HepG2 (cell line): Measurements from ENCODE around the gene TMEM186. TPM values are rescaled to one million over a fixed set of nuclear protein-coding genes. Genes with fewer than 3 reads are reported as not detected.
A peak's percentile ranks its signal among the peaks of the same experiment; 100 is the strongest.

ENCODE experiments used
- CBX5 ChIP-seq: sonication (generic); formaldehyde crosslinking; IDR thresholded peaks from 2 replicates; pipeline ENCODE4 v1.4.0; 2020; ENCODE audit warnings: missing genetic modification reagents, borderline replicate concordance
- CREM ChIP-seq, 2 experiments: sonication (generic) in 1 of 2; formaldehyde crosslinking in 1 of 2; IDR thresholded peaks; 2 replicates each; pipeline versions ENCODE4 v1.4.0 to v1.6.1; 2016 to 2020; ENCODE audit warnings: antibody characterized with exemption in 1 of 2, mild to moderate bottlenecking in 1 of 2, missing genetic modification reagents in 1 of 2
- GABPA ChIP-seq, 2 experiments: IDR thresholded peaks; 2 replicates each; pipeline ENCODE4 v1.6.1; 2011 to 2016; ENCODE audit warnings: low read depth in 2 of 2, low read length in 1 of 2, missing biosample characterization in 1 of 2, missing genetic modification characterization in 1 of 2
- NRL ChIP-seq: sonication (generic); formaldehyde crosslinking; IDR thresholded peaks from 2 replicates; pipeline ENCODE4 v1.5.0; 2020; ENCODE audit warnings: missing genetic modification reagents, mild to moderate bottlenecking, moderate library complexity, borderline replicate concordance
- POLR2A ChIP-seq, 2 experiments: IDR thresholded peaks; 2 replicates each; pipeline ENCODE4 v1.6.1; 2011; ENCODE audit warnings: low read depth in 2 of 2, low read length in 2 of 2, mild to moderate bottlenecking in 1 of 2, moderate library complexity in 1 of 2; ENCODE audit not compliant: insufficient read depth in 1 of 2
- RBM22 ChIP-seq: fragments of 200-400 bp; formaldehyde crosslinking; optimal IDR thresholded peaks from 2 replicates; pipeline ENCODE3; 2017; ENCODE audit warnings: mild to moderate bottlenecking, low read length, moderate library complexity
- SOX13 ChIP-seq, 3 experiments: fragments of 450-650 bp in 1 of 3; sonication (generic) in 1 of 3; formaldehyde crosslinking in 1 of 3; IDR thresholded peaks in 2 of 3; conservative IDR thresholded peaks in 1 of 3; 2 replicates each; pipeline versions ENCODE4 v1.5.0 to v1.6.1; 2016 to 2020; ENCODE audit warnings: antibody characterized with exemption in 1 of 3, mild to moderate bottlenecking in 1 of 3, missing compliant biosample characterization in 1 of 3, missing genetic modification reagents in 1 of 3, moderate library complexity in 1 of 3
- ZNF224 ChIP-seq: sonication (generic); formaldehyde crosslinking; IDR thresholded peaks from 2 replicates; pipeline ENCODE4 v1.5.0; 2020; ENCODE audit warnings: mild to moderate bottlenecking, missing genetic modification reagents
- ZNF230 ChIP-seq: sonication (generic); formaldehyde crosslinking; IDR thresholded peaks from 2 replicates; pipeline ENCODE4 v1.4.0; 2020; ENCODE audit warnings: mild to moderate bottlenecking, missing genetic modification reagents
- ZNF260 ChIP-seq: sonication (generic); formaldehyde crosslinking; IDR thresholded peaks from 2 replicates; pipeline ENCODE4 v1.4.0; 2020; ENCODE audit warnings: missing genetic modification reagents, low read depth, mild to moderate bottlenecking, borderline replicate concordance
- ZNF646 ChIP-seq: sonication (generic); formaldehyde crosslinking; IDR thresholded peaks from 2 replicates; pipeline ENCODE4 v1.9.0; 2021; ENCODE audit warnings: mild to moderate bottlenecking, missing genetic modification reagents
- ZNF768 ChIP-seq: sonication (generic); formaldehyde crosslinking; IDR thresholded peaks from 2 replicates; pipeline ENCODE4 v1.4.0; 2020; ENCODE audit warnings: missing genetic modification reagents
- polyA plus RNA-seq, 8 experiments: library from polyadenylated mRNA; depleted of rRNA in 3 of 8; stranded (reverse) in 7 of 8; unstranded in 1 of 8; fragments of >200 nt; fragmentation: Illumina TruSeq in 4 of 8; extraction: Trizol in 4 of 8; gene quantifications; 2 replicates each; pipeline versions ENCODE4 v1.2.1 to v1.2.3, GENCODE V29; 2011 to 2016; ENCODE audit warnings: low read depth in 4 of 8, missing spikeins in 1 of 8, mixed read lengths in 1 of 8; ENCODE audit not compliant: insufficient read depth in 1 of 8
- total RNA-seq, 5 experiments: library from RNA; depleted of rRNA; stranded (reverse); fragments of >200 nt; fragmentation: Illumina TruSeq; extraction: Trizol; gene quantifications; 2 replicates each; pipeline ENCODE4 v1.2.3, GENCODE V29; 2016; ENCODE audit warnings: low read depth in 1 of 5

The TMEM186 gene
- total and polyA plus RNA-seq, 2 of the 13 experiments (the other 11 are each of a cell fraction or from before 2014, with no cell fraction given): 16.2 to 19.3 TPM

GRCh38 chr16:8796469-8797363 is 723 bp downstream of the TMEM186 start (continued):
- TF ChIP-seq ZNF230: no peak
- 0 out of 2 replicates have a peak, but pooled peaks have one; percentile 5 for TF ChIP-seq NRL (CRISPR knock-in tag)
- no peak for TF ChIP-seq SOX13 (IDR thresholded peaks at IDR 0.05)
- 0 out of 4 replicates have a peak, but pooled peaks of 1 of the 2 experiments have one; percentile 21 for TF ChIP-seq SOX13 (CRISPR knock-in tag; conservative IDR thresholded peaks at IDR 0.05 in 1 of 2, IDR thresholded peaks at IDR 0.05 in 1 of 2)
- TF ChIP-seq POLR2A (IDR thresholded peaks at IDR 0.05; ENCODE audit: insufficient read depth in 1 of 2, low read depth in 2 of 2, low read length in 2 of 2): peak in 1 of 2 experiments; percentile 45; a peak in 1 of 4 replicates
- TF ChIP-seq ZNF224 (CRISPR knock-in tag): no peak
- TF ChIP-seq GABPA (IDR thresholded peaks at IDR 0.05; ENCODE audit: low read depth, low read length): no peak
- TF ChIP-seq GABPA (CRISPR knock-in tag; IDR thresholded peaks at IDR 0.05; ENCODE audit: low read depth): no peak
- no peak for TF ChIP-seq CREM (IDR thresholded peaks at IDR 0.05)
- TF ChIP-seq CREM (CRISPR knock-in tag; IDR thresholded peaks at IDR 0.05): no peak
- no peak for TF ChIP-seq RBM22
- no peak for TF ChIP-seq ZNF260 (CRISPR knock-in tag)
- peak; percentile 85 for TF ChIP-seq ZNF768
- no peak for TF ChIP-seq CBX5 (CRISPR knock-in tag)
- no peak for TF ChIP-seq ZNF646 (CRISPR knock-in tag)
